H1 (cell line): Measurements from ENCODE around the gene MS4A18. TPM values are rescaled to one million over a fixed set of nuclear protein-coding genes. Genes with fewer than 3 reads are reported as not detected.

Experiments
- CTCF ChIA-PET: fragments of 300-600 bp; sonication (Branson Sonifier 250); formaldehyde crosslinking; loops from one replicate; lab custom pipeline; 2021; ENCODE audit not compliant: partially characterized antibody; lab: Charles Lee
- POLR2A ChIA-PET: fragments of 300-600 bp; sonication (Branson Sonifier 250); formaldehyde crosslinking; loops from one replicate; lab custom pipeline; 2021; ENCODE audit warnings: inconsistent platforms; ENCODE audit not compliant: partially characterized antibody; lab: Charles Lee
- DNase-seq, 2 experiments: peaks; one replicate each; pipeline versions ENCODE4 v3.0.0 to v3.0.0-alpha.2; 2010 to 2022; ENCODE audit warnings: low spot score in 2 of 2, low read depth in 1 of 2, mixed read lengths in 1 of 2
- FAIRE-seq: peaks from 2 replicates; lab custom pipeline; 2011; peaks lifted over from hg19 to GRCh38; lab: Jason Lieb, UNC
- H2AFZ ChIP-seq: 2 replicates; pipeline ENCODE4 v1.8.1; 2012; ENCODE audit warnings: low read length, inconsistent platforms
- H2AK5ac ChIP-seq: 2 replicates; pipeline ENCODE4 v1.6.1; 2013; ENCODE audit warnings: low read depth, low read length
- H2BK120ac ChIP-seq: replicated peaks from 2 replicates; pipeline ENCODE3; 2013; ENCODE audit warnings: low read depth, low read length, inconsistent platforms
- H2BK12ac ChIP-seq: 2 replicates; pipeline ENCODE4 v1.6.1; 2013; ENCODE audit warnings: low read depth, low read length
- H2BK15ac ChIP-seq: 2 replicates; pipeline ENCODE4 v1.6.1; 2013; ENCODE audit warnings: low read length
- H2BK20ac ChIP-seq: 2 replicates; pipeline ENCODE4 v1.6.1; 2013; ENCODE audit warnings: low read length
- H2BK5ac ChIP-seq: 2 replicates; pipeline ENCODE4 v1.6.1; 2013; ENCODE audit warnings: low read depth, low read length
- H3K14ac ChIP-seq: 2 replicates; pipeline ENCODE4 v1.6.1; 2013; ENCODE audit warnings: inconsistent platforms; ENCODE audit not compliant: insufficient read length
- H3K18ac ChIP-seq: 2 replicates; pipeline ENCODE4 v1.6.1; 2013; ENCODE audit warnings: low read length; ENCODE audit errors: extremely low read depth
- H3K23ac ChIP-seq: 2 replicates; pipeline ENCODE4 v1.6.1; 2013; ENCODE audit warnings: inconsistent platforms; ENCODE audit not compliant: insufficient read length
- H3K23me2 ChIP-seq: 2 replicates; pipeline ENCODE4 v1.6.1; 2013; ENCODE audit warnings: low read depth, low read length
- H3K27ac ChIP-seq: 2 replicates; pipeline ENCODE4 v1.6.1; 2011; ENCODE audit warnings: low read depth, low read length, inconsistent platforms
- H3K27me3 ChIP-seq, 4 experiments: replicated peaks in 1 of 4; 1 replicate in 1 of 4; 2 replicates in 3 of 4; pipeline versions ENCODE4 v1.6.1 to v1.8.1; 2011 to 2013; ENCODE audit warnings: low read length in 3 of 4, mild to moderate bottlenecking in 3 of 4, inconsistent platforms in 2 of 4, mixed read lengths in 2 of 4, moderate library complexity in 1 of 4; ENCODE audit not compliant: control insufficient read depth in 3 of 4, insufficient read depth in 3 of 4; ENCODE audit errors: extremely low read depth in 1 of 4
- H3K36me3 ChIP-seq, 4 experiments: 2 replicates each; pipeline versions ENCODE4 v1.6.1 to v1.8.1; 2011 to 2013; ENCODE audit warnings: mild to moderate bottlenecking in 4 of 4, low read length in 3 of 4, moderate library complexity in 2 of 4, control low read depth in 1 of 4, inconsistent platforms in 1 of 4; ENCODE audit not compliant: insufficient read depth in 4 of 4, control insufficient read depth in 2 of 4
- H3K4ac ChIP-seq: replicated peaks from 2 replicates; pipeline ENCODE3; 2013; ENCODE audit warnings: low read length, low read depth, mixed read lengths, inconsistent platforms; ENCODE audit not compliant: insufficient read length
- H3K4me1 ChIP-seq, 4 experiments: replicated peaks in 1 of 4; 1 replicate in 1 of 4; 2 replicates in 3 of 4; pipeline versions ENCODE4 v1.6.1 to v1.8.1; 2011 to 2013; ENCODE audit warnings: low read length in 3 of 4, inconsistent platforms in 2 of 4, mixed read lengths in 1 of 4; ENCODE audit not compliant: insufficient read depth in 4 of 4, control insufficient read depth in 3 of 4
- H3K4me2 ChIP-seq, 2 experiments: 2 replicates each; pipeline versions ENCODE4 v1.6.1 to v1.8.1; 2011 to 2013; ENCODE audit warnings: low read depth in 2 of 2, low read length in 2 of 2, control low read depth in 1 of 2, inconsistent platforms in 1 of 2, mild to moderate bottlenecking in 1 of 2; ENCODE audit not compliant: insufficient read depth in 1 of 2
- H3K4me3 ChIP-seq, 4 experiments: fragments of 200-600, 300-600 bp in 1 of 4; sonication (generic), shearing (Covaris generic), sonication (Bioruptor Twin) in 1 of 4; 2 replicates each; pipeline versions ENCODE4 v1.5.1 to v1.8.1; 2011 to 2016; ENCODE audit warnings: low read length in 4 of 4, low read depth in 3 of 4, control low read depth in 2 of 4, inconsistent platforms in 2 of 4, mild to moderate bottlenecking in 2 of 4, mixed read lengths in 1 of 4, moderate library complexity in 1 of 4; ENCODE audit not compliant: insufficient read depth in 2 of 4; ENCODE audit errors: extremely low read depth in 1 of 4
- H3K56ac ChIP-seq: replicated peaks from 2 replicates; pipeline ENCODE3; 2013; ENCODE audit warnings: low read depth, mild to moderate bottlenecking, mixed read lengths, low read length, inconsistent platforms; ENCODE audit not compliant: insufficient read length
- H3K79me1 ChIP-seq: 2 replicates; pipeline ENCODE4 v1.6.1; 2013; ENCODE audit warnings: low read depth, low read length, control low read depth
- H3K79me2 ChIP-seq, 2 experiments: 2 replicates each; pipeline versions ENCODE4 v1.6.1 to v1.8.1; 2012 to 2013; ENCODE audit warnings: low read length in 2 of 2, mild to moderate bottlenecking in 2 of 2, inconsistent platforms in 1 of 2; ENCODE audit not compliant: insufficient read depth in 2 of 2, control insufficient read depth in 1 of 2
- H3K9ac ChIP-seq, 4 experiments: replicated peaks in 1 of 4; 1 replicate in 1 of 4; 2 replicates in 3 of 4; pipeline versions ENCODE4 v1.6.1 to v1.8.1; 2011 to 2013; ENCODE audit warnings: low read depth in 3 of 4, low read length in 3 of 4, control low read depth in 2 of 4, mild to moderate bottlenecking in 2 of 4, moderate library complexity in 2 of 4, inconsistent platforms in 1 of 4; ENCODE audit errors: extremely low read depth in 1 of 4
- H3K9me3 ChIP-seq, 2 experiments: 2 replicates each; pipeline versions ENCODE4 v1.6.1 to v1.8.1; 2012 to 2013; ENCODE audit warnings: mild to moderate bottlenecking in 2 of 2, moderate library complexity in 2 of 2, control low read depth in 1 of 2, inconsistent platforms in 1 of 2, low read depth in 1 of 2, low read length in 1 of 2, mixed read lengths in 1 of 2; ENCODE audit not compliant: insufficient read depth in 2 of 2
- H4K20me1 ChIP-seq, 2 experiments: replicated peaks in 1 of 2; 2 replicates each; pipeline versions ENCODE3 to v1.8.1; 2011 to 2013; ENCODE audit warnings: inconsistent platforms in 2 of 2, low read length in 2 of 2, mild to moderate bottlenecking in 1 of 2; ENCODE audit not compliant: insufficient read depth in 2 of 2, control insufficient read depth in 1 of 2
- H4K5ac ChIP-seq: 2 replicates; pipeline ENCODE4 v1.6.1; 2013; ENCODE audit warnings: low read length, low read depth, mixed read lengths, inconsistent platforms; ENCODE audit not compliant: insufficient read length
- H4K8ac ChIP-seq: 2 replicates; pipeline ENCODE4 v1.8.0; 2013; ENCODE audit warnings: mild to moderate bottlenecking, moderate library complexity, low read length, inconsistent platforms; ENCODE audit not compliant: insufficient read depth; ENCODE audit errors: extremely low read depth
- H4K91ac ChIP-seq: replicated peaks from 2 replicates; pipeline ENCODE3; 2013; ENCODE audit warnings: low read length, mixed read lengths, inconsistent platforms; ENCODE audit not compliant: insufficient read length
- CREB1 ChIP-seq: IDR thresholded peaks from 2 replicates; pipeline ENCODE4 v1.6.1; 2012; ENCODE audit warnings: inconsistent platforms
- CTBP2 ChIP-seq: IDR thresholded peaks from 2 replicates; pipeline ENCODE4 v1.7.0; 2011; ENCODE audit warnings: borderline replicate concordance, mild to moderate bottlenecking, moderate library complexity, mixed read lengths, low read length; ENCODE audit not compliant: insufficient read depth, insufficient read length
- EGR1 ChIP-seq: IDR thresholded peaks from 2 replicates; pipeline ENCODE4 v1.6.1; 2011; ENCODE audit warnings: low read depth, low read length, borderline replicate concordance
- EP300 ChIP-seq, 2 experiments: IDR thresholded peaks; 1 replicate in 1 of 2; 2 replicates in 1 of 2; pipeline ENCODE4 v1.6.1; 2011 to 2012; ENCODE audit warnings: low read depth in 2 of 2, low read length in 2 of 2, mild to moderate bottlenecking in 2 of 2, borderline replicate concordance in 1 of 2, inconsistent platforms in 1 of 2, moderate library complexity in 1 of 2
- HDAC6 ChIP-seq: IDR thresholded peaks from one replicate; pipeline ENCODE4 v1.7.1; 2012; ENCODE audit warnings: low read depth, mild to moderate bottlenecking, inconsistent platforms, low read length, moderate library complexity
- KDM5A ChIP-seq: fragments of 200-600 bp; IDR thresholded peaks from 2 replicates; pipeline ENCODE4 v1.7.1; 2012; ENCODE audit warnings: mild to moderate bottlenecking, low read length, inconsistent platforms, mixed read lengths
- NRF1 ChIP-seq: IDR thresholded peaks from 2 replicates; pipeline ENCODE4 v1.6.1; 2011; ENCODE audit warnings: mild to moderate bottlenecking, low read depth, low read length, improper control_type of control experiment
- RNF2 ChIP-seq: fragments of 200-900, 300-1000 bp; sonication (generic); IDR thresholded peaks from 2 replicates; pipeline ENCODE4 v1.7.1; 2016; ENCODE audit warnings: borderline replicate concordance, low read depth, mild to moderate bottlenecking, antibody characterized with exemption, low read length; ENCODE audit not compliant: poor library complexity, severe bottlenecking; ENCODE audit errors: missing control alignments
- RXRA ChIP-seq: IDR thresholded peaks from 2 replicates; pipeline ENCODE4 v1.6.1; 2011; ENCODE audit warnings: low read depth, mild to moderate bottlenecking, low read length, moderate library complexity; ENCODE audit not compliant: insufficient read depth
- SAP30 ChIP-seq: fragments of 300-600 bp; sonication (generic); IDR thresholded peaks from 2 replicates; pipeline ENCODE4 v1.7.1; 2012; ENCODE audit warnings: low read length, moderate library complexity, mild to moderate bottlenecking, inconsistent platforms; ENCODE audit not compliant: insufficient read depth, insufficient replicate concordance
- SUZ12 ChIP-seq: fragments of 200-600 bp; sonication (generic); IDR thresholded peaks from 2 replicates; pipeline ENCODE4 v1.6.1; 2012; ENCODE audit warnings: mild to moderate bottlenecking, inconsistent platforms, low read length, moderate library complexity, mixed read lengths
- TAF7 ChIP-seq: optimal IDR thresholded peaks from 2 replicates; pipeline ENCODE3; 2011; ENCODE audit warnings: low read depth, mild to moderate bottlenecking, inconsistent platforms, low read length, moderate library complexity, borderline replicate concordance
- TBP ChIP-seq: IDR thresholded peaks from 2 replicates; pipeline ENCODE4 v1.6.1; 2011; ENCODE audit warnings: low read depth, low read length, improper control_type of control experiment
- TEAD4 ChIP-seq: IDR thresholded peaks from 2 replicates; pipeline ENCODE4 v1.6.1; 2012; ENCODE audit warnings: low read depth, low read length, inconsistent platforms, mixed read lengths
- WGBS, 2 experiments: shearing (Covaris generic) in 1 of 2; methylation state at CpG; one replicate each; pipeline versions ENCODE4 v1.1.6 to v1.1.7; 2013 to 2015; ENCODE audit warnings: low lambda C conversion rate in 2 of 2, mixed read lengths in 2 of 2, inconsistent platforms in 1 of 2, low coverage in 1 of 2, missing lambda C conversion rate in 1 of 2; ENCODE audit not compliant: insufficient replicate concordance in 2 of 2, insufficient coverage in 1 of 2, insufficient read length in 1 of 2; ENCODE audit errors: extremely low coverage in 1 of 2, missing lambda C conversion rate in 1 of 2; 5-methylcytosine and 5-hydroxymethylcytosine counted together
- polyA plus RNA-seq, 7 experiments: library from polyadenylated mRNA; depleted of rRNA in 3 of 7; stranded (reverse) in 5 of 7; unstranded in 2 of 7; fragments of >200 nt in 5 of 7; fragments of 200-250 nt in 2 of 7; gene quantifications; 1 replicate in 5 of 7; 2 replicates in 1 of 7; 4 replicates in 1 of 7; pipeline versions ENCODE4 v1.2.1 to v1.2.3, GENCODE V29; 2011 to 2013; ENCODE audit warnings: missing spikeins in 2 of 7, mixed read lengths in 2 of 7
- total RNA-seq: library from RNA; stranded (reverse); fragmentation: NEBNext Ultra II Directional; extraction: Animal tissue kit (Norgen Biotek cat#: 25700); gene quantifications from 2 replicates; pipeline ENCODE4 v1.2.1, GENCODE V29; 2021

MS4A18 gene
- total and polyA plus RNA-seq, 2 of the 8 experiments (the other 6 are each of a cell fraction or from before 2014, with no cell fraction given) = not detected

- Histone ChIP-seq H4K8ac (no peak overlapping the region), H3K27me3 (no peaks in the 10 kb centered on the region; a peak in 2 of 7 replicates), H3K18ac (no peak overlapping the region), H4K5ac (no peak overlapping the region), H2BK120ac (no peak overlapping the region), H3K56ac (no peak overlapping the region), H2AK5ac (no peak overlapping the region), H3K4me1 (no peaks in the 10 kb centered on the region; a peak in 1 of 7 replicates), H3K23me2 (no peaks in the 10 kb centered on the region), H3K27ac (no peak overlapping the region), H2BK12ac (no peak overlapping the region), H2BK20ac (no peak overlapping the region), H3K4me2 (no peak overlapping the region), H4K91ac (no peak overlapping the region), H2BK5ac (no peak overlapping the region), H3K4ac (no peak overlapping the region), H3K79me2 (no peaks in the 10 kb centered on the region), H3K9ac (no peak overlapping the region), H2AFZ (no peak overlapping the region), H3K9me3 (peaks cover 32 to 54% of the 10 kb centered on the region in 2 experiments), H3K36me3 (no peaks in the 10 kb centered on the region), H4K20me1 (no peaks in the 10 kb centered on the region), H3K79me1 (no peaks in the 10 kb centered on the region), H3K4me3 (no peak overlapping the region), H3K14ac (no peak overlapping the region), H3K23ac (no peak overlapping the region), H2BK15ac (no peak overlapping the region)
- ChIA-PET CTCF (interaction anchor here (0.5 to 2.0 kb wide), 5 partner anchors 9 to 360 kb away, joined by 3 to 7 read pairs (median 4); no protein-coding TSS in a partner anchor), POLR2A (no interaction called here)
- FAIRE-seq = no peak
- 76% methylated on average over 3 of the region's 3 CpGs; no CpG with 5 or more reads in 1 of the 2 experiments for WGBS, 2 experiments
- DNase-seq = no peak
- TF ChIP-seq SAP30 (no peak), CREB1 (no peak), EGR1 (no peak), TAF7 (no peak), RNF2 (no peak), TEAD4 (no peak), TBP (no peak), CTBP2 (no peak), NRF1 (no peak), KDM5A (no peak), RXRA (no peak), EP300 (IDR thresholded peaks at IDR 0.05; ENCODE audit: borderline replicate concordance in 1 of 2, low read depth in 2 of 2, low read length in 2 of 2) (no peak), SUZ12 (no peak), HDAC6 (no peak)
Observed at GRCh38 chr11:60790726-60791125, 66.2 kb downstream of the MS4A18 start.
